ENCODE results near the gene TCF4. TPM values are rescaled to one million over a fixed set of nuclear protein-coding genes. Genes with fewer than 3 reads are reported as not detected.

The TCF4 gene
- total RNA-seq, 4 donors from 2014 or later = 80.9 to 172 (median 94.0) TPM

- TF ChIP-seq POLR2A (IDR thresholded peaks at IDR 0.05) (peak in 1 of 2 donors; percentile 22), POLR2AphosphoS5 (IDR thresholded peaks at IDR 0.05) (no peak), CTCF (IDR thresholded peaks at IDR 0.05) (no peak), EP300 (IDR thresholded peaks at IDR 0.05) (no peak)
- H3K27ac ChIP-seq = peak overlapping the region; percentile 85
- H3K9me3 ChIP-seq = no peaks in the 10 kb centered on the region
- H3K4me1 ChIP-seq = peaks cover 58% of the 10 kb centered on the region
- H3K36me3 ChIP-seq = no peaks in the 10 kb centered on the region
- peak overlapping the region; percentile 50 for H3K4me3 ChIP-seq
- 15% methylated on average over 7 of the region's 7 CpGs for WGBS
- no peak for DNase-seq (ENCODE audit: low spot score in 2 of 2)
- H3K27me3 ChIP-seq = no peaks in the 10 kb centered on the region
These were observed 167.9 kb downstream of the TCF4 start for GRCh38 chr18:55419947-55420664.

- no peaks in the 10 kb centered on the region for H3K27me3 ChIP-seq
- H3K9me3 ChIP-seq = no peaks in the 10 kb centered on the region
- peak overlapping the region; percentile 50 for H3K4me3 ChIP-seq
- 22% methylated on average over 5 of the region's 5 CpGs for WGBS
- peaks cover 58% of the 10 kb centered on the region for H3K4me1 ChIP-seq
- no peaks in the 10 kb centered on the region for H3K36me3 ChIP-seq
- DNase-seq (ENCODE audit: low spot score in 2 of 2) = no peak
- H3K27ac ChIP-seq = peak overlapping the region; percentile 85
- no peak for TF ChIP-seq EP300 (IDR thresholded peaks at IDR 0.05)
- no peak for TF ChIP-seq CTCF (IDR thresholded peaks at IDR 0.05)
- no peak for TF ChIP-seq POLR2A (IDR thresholded peaks at IDR 0.05)
- TF ChIP-seq POLR2AphosphoS5 (IDR thresholded peaks at IDR 0.05) = no peak
These were observed 168.7 kb downstream of the TCF4 start for GRCh38 chr18:55419132-55419946.

GRCh38 chr18:55418439-55418838, 169.6 kb downstream of the TCF4 start:
- Histone ChIP-seq H3K27me3 (no peaks in the 10 kb centered on the region), H3K4me3 (no peak overlapping the region), H3K36me3 (no peaks in the 10 kb centered on the region), H3K27ac (peak overlapping the region; percentile 3), H3K9me3 (no peaks in the 10 kb centered on the region), H3K4me1 (peaks cover 54% of the 10 kb centered on the region)
- no peak for TF ChIP-seq EP300 (IDR thresholded peaks at IDR 0.05)
- TF ChIP-seq POLR2A (IDR thresholded peaks at IDR 0.05) = no peak
- no peak for TF ChIP-seq CTCF (IDR thresholded peaks at IDR 0.05)
- TF ChIP-seq POLR2AphosphoS5 (IDR thresholded peaks at IDR 0.05) = no peak
- DNase-seq (ENCODE audit: low spot score in 2 of 2) = no peak

GRCh38 chr18:55416791-55417190, 171.2 kb downstream of the TCF4 start:
- no peaks in the 10 kb centered on the region for H3K36me3 ChIP-seq
- 58% methylated on average over 6 of the region's 6 CpGs for WGBS
- no peak for DNase-seq (ENCODE audit: low spot score in 2 of 2)
- H3K4me3 ChIP-seq = no peak overlapping the region
- peaks cover 52% of the 10 kb centered on the region for H3K4me1 ChIP-seq
- no peak overlapping the region for H3K27ac ChIP-seq
- TF ChIP-seq POLR2A (IDR thresholded peaks at IDR 0.05) (no peak), CTCF (IDR thresholded peaks at IDR 0.05) (no peak), EP300 (IDR thresholded peaks at IDR 0.05) (no peak), POLR2AphosphoS5 (IDR thresholded peaks at IDR 0.05) (no peak)
- no peaks in the 10 kb centered on the region for H3K27me3 ChIP-seq
- H3K9me3 ChIP-seq = no peaks in the 10 kb centered on the region

GRCh38 chr18:55415258-55415871, 172.6 kb downstream of the TCF4 start:
- 20% methylated on average over 6 of the region's 6 CpGs for WGBS
- no peak overlapping the region for H3K27ac ChIP-seq

More at GRCh38 chr18:55415258-55415871, 172.6 kb downstream of the TCF4 start:
- H3K9me3 ChIP-seq = no peaks in the 10 kb centered on the region
- peaks cover 47% of the 10 kb centered on the region for H3K4me1 ChIP-seq
- TF ChIP-seq POLR2AphosphoS5 (IDR thresholded peaks at IDR 0.05) (no peak), CTCF (IDR thresholded peaks at IDR 0.05) (peak; percentile 75 to 89)
- no peaks in the 10 kb centered on the region for H3K36me3 ChIP-seq
- no peak overlapping the region for H3K4me3 ChIP-seq
- peak; percentile 92 to 94 for DNase-seq (ENCODE audit: low spot score in 2 of 2)
- H3K27me3 ChIP-seq = no peaks in the 10 kb centered on the region

All from suprapubic skin (tissue), 4 donors.